Keratinocyte (primary cell): ENCODE results near the gene ATP5F1E. TPM values are rescaled to one million over a fixed set of nuclear protein-coding genes. Genes with fewer than 3 reads are reported as not detected.

Experiments
- DNase-seq: peaks from one replicate; pipeline ENCODE4 v3.0.0-alpha.2; 2011; ENCODE audit warnings: low read depth, missing footprints, low spot score
- FAIRE-seq: peaks from 2 replicates; lab custom pipeline; 2011; peaks lifted over from hg19 to GRCh38; lab: Jason Lieb, UNC
- H2AFZ ChIP-seq: 2 replicates; pipeline ENCODE4 v1.6.0; 2012; ENCODE audit warnings: low read length, control low read depth, inconsistent platforms; ENCODE audit not compliant: control insufficient read depth
- H3K27ac ChIP-seq: 2 replicates; pipeline ENCODE4 v1.5.1; 2011; ENCODE audit warnings: low read length; ENCODE audit not compliant: control insufficient read depth, insufficient read depth
- H3K27me3 ChIP-seq: 3 replicates; pipeline ENCODE4 v1.6.0; 2011; ENCODE audit warnings: low read length; ENCODE audit not compliant: control insufficient read depth, insufficient read depth; ENCODE audit errors: extremely low read depth
- H3K36me3 ChIP-seq, 2 experiments: 2 replicates in 1 of 2; 3 replicates in 1 of 2; pipeline ENCODE4 v1.5.1; 2011; ENCODE audit warnings: low read length in 2 of 2, mild to moderate bottlenecking in 1 of 2; ENCODE audit not compliant: control insufficient read depth in 2 of 2, insufficient read depth in 2 of 2; ENCODE audit errors: extremely low read depth in 1 of 2
- H3K4me1 ChIP-seq: 3 replicates; pipeline ENCODE4 v1.5.1; 2011; ENCODE audit warnings: low read length; ENCODE audit not compliant: control insufficient read depth, insufficient read depth; ENCODE audit errors: extremely low read depth
- H3K4me2 ChIP-seq: 3 replicates; pipeline ENCODE4 v1.6.0; 2011; ENCODE audit warnings: low read depth, low read length; ENCODE audit not compliant: control insufficient read depth, insufficient read depth; ENCODE audit errors: extremely low read depth
- H3K4me3 ChIP-seq, 3 experiments: fragments of 200-600 bp in 1 of 3; sonication (generic) in 1 of 3; 2 replicates in 2 of 3; 3 replicates in 1 of 3; pipeline ENCODE4 v1.5.1; 2011 to 2016; ENCODE audit warnings: low read length in 3 of 3, mild to moderate bottlenecking in 3 of 3, control low read depth in 2 of 3, inconsistent platforms in 1 of 3, low read depth in 1 of 3, mixed read lengths in 1 of 3, mixed run types in 1 of 3, moderate library complexity in 1 of 3; ENCODE audit not compliant: control insufficient read depth in 2 of 3, insufficient read depth in 2 of 3; ENCODE audit errors: extremely low read depth in 1 of 3
- H3K79me2 ChIP-seq: 2 replicates; pipeline ENCODE4 v1.6.0; 2012; ENCODE audit warnings: low read length; ENCODE audit not compliant: control insufficient read depth, insufficient read depth
- H3K9ac ChIP-seq: 3 replicates; pipeline ENCODE4 v1.6.0; 2011; ENCODE audit warnings: low read length; ENCODE audit not compliant: control insufficient read depth, insufficient read depth; ENCODE audit errors: extremely low read depth
- H3K9me1 ChIP-seq: 3 replicates; pipeline ENCODE4 v1.6.0; 2011; ENCODE audit warnings: low read length; ENCODE audit not compliant: control insufficient read depth, insufficient read depth; ENCODE audit errors: extremely low read depth
- H3K9me3 ChIP-seq: 2 replicates; pipeline ENCODE4 v1.5.1; 2012; ENCODE audit warnings: low read depth, low read length; ENCODE audit not compliant: control insufficient read depth
- H4K20me1 ChIP-seq: 3 replicates; pipeline ENCODE4 v1.6.0; 2011; ENCODE audit warnings: low read length; ENCODE audit not compliant: control insufficient read depth, insufficient read depth; ENCODE audit errors: extremely low read depth
- CTCF ChIP-seq, 3 experiments: IDR thresholded peaks in 1 of 3; conservative IDR thresholded peaks in 1 of 3; optimal IDR thresholded peaks in 1 of 3; 2 replicates in 2 of 3; 3 replicates in 1 of 3; pipeline versions ENCODE3 to v1.5.1; 2011; ENCODE audit warnings: low read length in 3 of 3, mild to moderate bottlenecking in 3 of 3, moderate library complexity in 2 of 3, control low read depth in 1 of 3, inconsistent platforms in 1 of 3; ENCODE audit not compliant: insufficient read depth in 2 of 3; ENCODE audit errors: extremely low read depth in 1 of 3
- EZH2 ChIP-seq: IDR thresholded peaks from one replicate; pipeline ENCODE4 v1.6.1; 2012; ENCODE audit warnings: inconsistent platforms, mild to moderate bottlenecking, low read length, moderate library complexity
- dilution Hi-C: fragments of 300-500 bp; cut with MboI; formaldehyde crosslinking; loops from one replicate; pipeline ENCODE4 v1.7.0; 2020; ENCODE audit warnings: low sequenced_read_pairs; ENCODE audit not compliant: extremely low pct_ligation_motif_present
- polyA plus RNA-seq, 5 experiments: library from polyadenylated mRNA; depleted of rRNA in 3 of 5; stranded (reverse) in 3 of 5; stranded (forward) in 1 of 5; unstranded in 1 of 5; fragments of >200 nt; gene quantifications; 1 replicate in 1 of 5; 2 replicates in 3 of 5; 3 replicates in 1 of 5; pipeline versions ENCODE4 v1.2.1 to v1.2.3, GENCODE V29; 2011 to 2012; ENCODE audit warnings: missing spikeins in 2 of 5, low read depth in 1 of 5, low replicate concordance in 1 of 5

Gene ATP5F1E
- polyA plus RNA-seq, 1 donor (not counting 4 experiments of a cell fraction or from before 2014, with no cell fraction given): 99.7 TPM

- H3K79me2 ChIP-seq: peaks cover 4% of the 10 kb centered on the region
- no peaks in the 10 kb centered on the region for H3K27me3 ChIP-seq
- DNase-seq (no peak), FAIRE-seq (no peak)
- H3K27ac ChIP-seq: no peak overlapping the region
- no peaks in the 10 kb centered on the region for H4K20me1 ChIP-seq
- H3K9me3 ChIP-seq: no peaks in the 10 kb centered on the region
- no peaks in the 10 kb centered on the region for H3K9me1 ChIP-seq
- no peak overlapping the region for H3K9ac ChIP-seq
- peaks cover 3% of the 10 kb centered on the region for H3K4me1 ChIP-seq
- no peak overlapping the region for H2AFZ ChIP-seq
- peaks cover 18 to 34% of the 10 kb centered on the region in 2 experiments for H3K36me3 ChIP-seq
- dilution Hi-C loops: no loop called here
- H3K4me2 ChIP-seq: no peak overlapping the region
- no peak for TF ChIP-seq EZH2
- TF ChIP-seq CTCF (optimal IDR thresholded peaks at IDR 0.05 in 1 of 3, IDR thresholded peaks at IDR 0.05 in 1 of 3, conservative IDR thresholded peaks at IDR 0.05 in 1 of 3; ENCODE audit: extremely low read depth in 1 of 3, insufficient read depth in 2 of 3, low read length in 3 of 3): no peak
- H3K4me3 ChIP-seq: no peak overlapping the region
Observed at GRCh38 chr20:59000326-59000725, 31.8 kb downstream of the ATP5F1E start.

DNA sequence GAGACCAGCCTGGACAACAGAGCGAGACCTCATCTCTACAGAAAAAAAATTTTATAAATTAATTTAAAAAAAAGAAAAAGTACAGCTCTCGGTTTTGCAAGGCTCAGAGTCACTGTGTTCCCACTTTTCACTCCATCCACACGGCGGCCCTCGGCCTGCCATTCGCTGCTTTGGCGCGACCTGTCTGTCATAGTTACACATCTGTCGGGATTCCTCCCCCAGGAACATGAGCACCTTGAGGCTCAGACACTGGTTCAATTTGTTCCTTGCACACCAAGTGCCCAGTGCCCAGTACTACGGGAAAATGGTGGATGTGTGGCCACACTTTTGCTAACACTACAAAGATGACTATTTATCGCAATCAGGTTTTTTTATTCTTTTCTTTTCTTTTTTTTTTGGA is 33.5 kb downstream of the ATP5F1E start:
- Histone ChIP-seq H3K4me1 (no peaks in the 10 kb centered on the region), H3K79me2 (peaks cover 3% of the 10 kb centered on the region), H3K9me1 (no peaks in the 10 kb centered on the region), H3K4me3 (no peak overlapping the region), H4K20me1 (no peaks in the 10 kb centered on the region), H2AFZ (no peak overlapping the region), H3K36me3 (peaks cover 29 to 37% of the 10 kb centered on the region in 2 experiments), H3K27me3 (no peaks in the 10 kb centered on the region), H3K4me2 (no peak overlapping the region), H3K9ac (no peak overlapping the region), H3K9me3 (no peaks in the 10 kb centered on the region), H3K27ac (no peak overlapping the region)
- dilution Hi-C loops: no loop called here
- FAIRE-seq (no peak), DNase-seq (no peak)
- no peak for TF ChIP-seq EZH2
- TF ChIP-seq CTCF (optimal IDR thresholded peaks at IDR 0.05 in 1 of 3, IDR thresholded peaks at IDR 0.05 in 1 of 3, conservative IDR thresholded peaks at IDR 0.05 in 1 of 3; ENCODE audit: extremely low read depth in 1 of 3, insufficient read depth in 2 of 3, low read length in 3 of 3): no peak
